Keratinocyte (primary cell): ENCODE data around the gene D2HGDH. TPM values are rescaled to one million over a fixed set of nuclear protein-coding genes. Genes with fewer than 3 reads are reported as not detected.

ENCODE experiments used
- DNase-seq: peaks from one replicate; pipeline ENCODE4 v3.0.0-alpha.2; 2011; ENCODE audit warnings: low read depth, missing footprints, low spot score
- FAIRE-seq: peaks from 2 replicates; lab custom pipeline; 2011; peaks lifted over from hg19 to GRCh38; lab: Jason Lieb, UNC
- H2AFZ ChIP-seq: 2 replicates; pipeline ENCODE4 v1.6.0; 2012; ENCODE audit warnings: low read length, control low read depth, inconsistent platforms; ENCODE audit not compliant: control insufficient read depth
- H3K27ac ChIP-seq: 2 replicates; pipeline ENCODE4 v1.5.1; 2011; ENCODE audit warnings: low read length; ENCODE audit not compliant: control insufficient read depth, insufficient read depth
- H3K27me3 ChIP-seq: 3 replicates; pipeline ENCODE4 v1.6.0; 2011; ENCODE audit warnings: low read length; ENCODE audit not compliant: control insufficient read depth, insufficient read depth; ENCODE audit errors: extremely low read depth
- H3K36me3 ChIP-seq, 2 experiments: 2 replicates in 1 of 2; 3 replicates in 1 of 2; pipeline ENCODE4 v1.5.1; 2011; ENCODE audit warnings: low read length in 2 of 2, mild to moderate bottlenecking in 1 of 2; ENCODE audit not compliant: control insufficient read depth in 2 of 2, insufficient read depth in 2 of 2; ENCODE audit errors: extremely low read depth in 1 of 2
- H3K4me1 ChIP-seq: 3 replicates; pipeline ENCODE4 v1.5.1; 2011; ENCODE audit warnings: low read length; ENCODE audit not compliant: control insufficient read depth, insufficient read depth; ENCODE audit errors: extremely low read depth
- H3K4me2 ChIP-seq: 3 replicates; pipeline ENCODE4 v1.6.0; 2011; ENCODE audit warnings: low read depth, low read length; ENCODE audit not compliant: control insufficient read depth, insufficient read depth; ENCODE audit errors: extremely low read depth
- H3K4me3 ChIP-seq, 3 experiments: fragments of 200-600 bp in 1 of 3; sonication (generic) in 1 of 3; 2 replicates in 2 of 3; 3 replicates in 1 of 3; pipeline ENCODE4 v1.5.1; 2011 to 2016; ENCODE audit warnings: low read length in 3 of 3, mild to moderate bottlenecking in 3 of 3, control low read depth in 2 of 3, inconsistent platforms in 1 of 3, low read depth in 1 of 3, mixed read lengths in 1 of 3, mixed run types in 1 of 3, moderate library complexity in 1 of 3; ENCODE audit not compliant: control insufficient read depth in 2 of 3, insufficient read depth in 2 of 3; ENCODE audit errors: extremely low read depth in 1 of 3
- H3K79me2 ChIP-seq: 2 replicates; pipeline ENCODE4 v1.6.0; 2012; ENCODE audit warnings: low read length; ENCODE audit not compliant: control insufficient read depth, insufficient read depth
- H3K9ac ChIP-seq: 3 replicates; pipeline ENCODE4 v1.6.0; 2011; ENCODE audit warnings: low read length; ENCODE audit not compliant: control insufficient read depth, insufficient read depth; ENCODE audit errors: extremely low read depth
- H3K9me1 ChIP-seq: 3 replicates; pipeline ENCODE4 v1.6.0; 2011; ENCODE audit warnings: low read length; ENCODE audit not compliant: control insufficient read depth, insufficient read depth; ENCODE audit errors: extremely low read depth
- H3K9me3 ChIP-seq: 2 replicates; pipeline ENCODE4 v1.5.1; 2012; ENCODE audit warnings: low read depth, low read length; ENCODE audit not compliant: control insufficient read depth
- H4K20me1 ChIP-seq: 3 replicates; pipeline ENCODE4 v1.6.0; 2011; ENCODE audit warnings: low read length; ENCODE audit not compliant: control insufficient read depth, insufficient read depth; ENCODE audit errors: extremely low read depth
- EZH2 ChIP-seq: IDR thresholded peaks from one replicate; pipeline ENCODE4 v1.6.1; 2012; ENCODE audit warnings: inconsistent platforms, mild to moderate bottlenecking, low read length, moderate library complexity
- dilution Hi-C: fragments of 300-500 bp; cut with MboI; formaldehyde crosslinking; loops from one replicate; pipeline ENCODE4 v1.7.0; 2020; ENCODE audit warnings: low sequenced_read_pairs; ENCODE audit not compliant: extremely low pct_ligation_motif_present
- polyA plus RNA-seq, 5 experiments: library from polyadenylated mRNA; depleted of rRNA in 3 of 5; stranded (reverse) in 3 of 5; stranded (forward) in 1 of 5; unstranded in 1 of 5; fragments of >200 nt; gene quantifications; 1 replicate in 1 of 5; 2 replicates in 3 of 5; 3 replicates in 1 of 5; pipeline versions ENCODE4 v1.2.1 to v1.2.3, GENCODE V29; 2011 to 2012; ENCODE audit warnings: missing spikeins in 2 of 5, low read depth in 1 of 5, low replicate concordance in 1 of 5
- TF ChIP-seq, protein P1 (sequence below), 3 experiments: IDR thresholded peaks in 1 of 3; conservative IDR thresholded peaks in 1 of 3; optimal IDR thresholded peaks in 1 of 3; 2 replicates in 2 of 3; 3 replicates in 1 of 3; pipeline versions ENCODE3 to v1.5.1; 2011; ENCODE audit warnings: low read length in 3 of 3, mild to moderate bottlenecking in 3 of 3, moderate library complexity in 2 of 3, control low read depth in 1 of 3, inconsistent platforms in 1 of 3; ENCODE audit not compliant: insufficient read depth in 2 of 3; ENCODE audit errors: extremely low read depth in 1 of 3

Gene D2HGDH
- polyA plus RNA-seq, 1 donor (not counting 4 experiments of a cell fraction or from before 2014, with no cell fraction given), result 5.4 TPM

DNA sequence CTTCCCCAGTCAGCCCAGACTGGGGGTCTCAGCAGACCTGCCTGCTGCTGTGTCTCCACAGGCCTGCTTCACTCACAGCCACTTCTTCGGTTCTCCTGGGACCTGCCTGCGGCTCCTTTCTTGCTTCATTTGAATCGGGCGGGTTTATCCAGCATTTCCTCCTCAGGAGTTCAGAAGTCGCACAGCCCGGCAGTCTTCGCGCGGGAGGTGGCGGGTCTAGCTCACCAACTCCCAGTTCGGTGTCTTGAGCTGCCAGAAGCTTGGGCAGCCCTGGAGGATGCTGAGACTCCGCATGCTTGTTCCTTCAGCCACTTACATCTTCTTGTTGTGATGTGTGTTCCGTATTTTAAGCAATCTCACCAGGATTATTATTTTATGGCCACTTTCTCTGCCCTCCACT lies 10.8 kb downstream of the D2HGDH start:
- no peak for TF ChIP-seq EZH2
- TF ChIP-seq, protein P1, sequence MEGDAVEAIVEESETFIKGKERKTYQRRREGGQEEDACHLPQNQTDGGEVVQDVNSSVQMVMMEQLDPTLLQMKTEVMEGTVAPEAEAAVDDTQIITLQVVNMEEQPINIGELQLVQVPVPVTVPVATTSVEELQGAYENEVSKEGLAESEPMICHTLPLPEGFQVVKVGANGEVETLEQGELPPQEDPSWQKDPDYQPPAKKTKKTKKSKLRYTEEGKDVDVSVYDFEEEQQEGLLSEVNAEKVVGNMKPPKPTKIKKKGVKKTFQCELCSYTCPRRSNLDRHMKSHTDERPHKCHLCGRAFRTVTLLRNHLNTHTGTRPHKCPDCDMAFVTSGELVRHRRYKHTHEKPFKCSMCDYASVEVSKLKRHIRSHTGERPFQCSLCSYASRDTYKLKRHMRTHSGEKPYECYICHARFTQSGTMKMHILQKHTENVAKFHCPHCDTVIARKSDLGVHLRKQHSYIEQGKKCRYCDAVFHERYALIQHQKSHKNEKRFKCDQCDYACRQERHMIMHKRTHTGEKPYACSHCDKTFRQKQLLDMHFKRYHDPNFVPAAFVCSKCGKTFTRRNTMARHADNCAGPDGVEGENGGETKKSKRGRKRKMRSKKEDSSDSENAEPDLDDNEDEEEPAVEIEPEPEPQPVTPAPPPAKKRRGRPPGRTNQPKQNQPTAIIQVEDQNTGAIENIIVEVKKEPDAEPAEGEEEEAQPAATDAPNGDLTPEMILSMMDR (optimal IDR thresholded peaks at IDR 0.05 in 1 of 3, IDR thresholded peaks at IDR 0.05 in 1 of 3, conservative IDR thresholded peaks at IDR 0.05 in 1 of 3; ENCODE audit: extremely low read depth in 1 of 3, insufficient read depth in 2 of 3, low read length in 3 of 3), result no peak
- dilution Hi-C loops, result no loop called here
- Histone ChIP-seq H4K20me1 (peaks cover 4% of the 10 kb centered on the region), H3K4me2 (no peak overlapping the region), H3K9ac (no peak overlapping the region), H2AFZ (no peak overlapping the region), H3K36me3 (peaks cover 0 to 17% of the 10 kb centered on the region in 2 experiments), H3K79me2 (no peaks in the 10 kb centered on the region), H3K27me3 (no peaks in the 10 kb centered on the region), H3K27ac (no peak overlapping the region), H3K4me1 (no peaks in the 10 kb centered on the region), H3K9me3 (no peaks in the 10 kb centered on the region), H3K9me1 (no peaks in the 10 kb centered on the region), H3K4me3 (no peak overlapping the region)
- FAIRE-seq, result no peak
- no peak for DNase-seq

DNA sequence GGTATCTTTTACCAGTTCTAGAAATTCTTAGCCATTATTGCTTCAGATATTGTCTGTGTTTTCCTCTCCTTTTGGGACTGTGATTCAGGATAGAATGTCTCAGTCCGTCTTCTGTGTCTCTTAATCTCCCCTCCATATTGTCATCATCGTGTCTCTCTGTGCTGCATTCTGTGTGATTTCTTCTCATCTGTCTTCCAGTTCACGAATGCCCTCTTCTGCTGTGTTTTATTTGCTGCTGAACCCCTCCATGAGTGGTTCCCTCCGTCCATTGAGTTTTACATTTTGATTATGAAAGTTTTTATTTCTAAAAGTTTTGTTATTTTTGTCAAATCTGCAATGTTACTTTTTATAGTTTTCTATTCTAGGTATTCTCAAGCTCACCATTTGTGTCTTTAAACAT lies 11.7 kb downstream of the D2HGDH start:
- Histone ChIP-seq H2AFZ (no peak overlapping the region), H3K9me1 (no peaks in the 10 kb centered on the region), H4K20me1 (peaks cover 4% of the 10 kb centered on the region), H3K27ac (no peak overlapping the region), H3K9ac (no peak overlapping the region), H3K4me3 (no peak overlapping the region), H3K9me3 (no peaks in the 10 kb centered on the region), H3K4me1 (no peaks in the 10 kb centered on the region), H3K79me2 (no peaks in the 10 kb centered on the region), H3K27me3 (no peaks in the 10 kb centered on the region), H3K36me3 (peaks cover 0 to 17% of the 10 kb centered on the region in 2 experiments), H3K4me2 (no peak overlapping the region)
- dilution Hi-C loops, result no loop called here
- no peak for DNase-seq
- FAIRE-seq, result no peak
- TF ChIP-seq, protein P1 (optimal IDR thresholded peaks at IDR 0.05 in 1 of 3, IDR thresholded peaks at IDR 0.05 in 1 of 3, conservative IDR thresholded peaks at IDR 0.05 in 1 of 3; ENCODE audit: extremely low read depth in 1 of 3, insufficient read depth in 2 of 3, low read length in 3 of 3), result no peak
- TF ChIP-seq EZH2, result no peak
